WTC11 (cell line): Measurements from ENCODE around the gene VEZT. TPM values are rescaled to one million over a fixed set of nuclear protein-coding genes. Genes with fewer than 3 reads are reported as not detected.
"Not testable (repeated sequence)": the region's sequence is repeated elsewhere in the genome, so short reads cannot be mapped to it uniquely, and the experiment has no call there.

Experiments
- ATAC-seq: fragments of 200-7000 bp; cut with Tn5 transposase; 2 replicates; pipeline ENCODE4 v1.10.0; 2021; ENCODE audit warnings: mild to moderate bottlenecking, moderate library complexity
- CTCF ChIA-PET: fragments of 300-600 bp; sonication (Branson Sonifier 250); formaldehyde crosslinking; loops from one replicate; lab custom pipeline; 2021; ENCODE audit warnings: antibody characterized with exemption; lab: Charles Lee
- POLR2A ChIA-PET: fragments of 350-600 bp; sonication (Branson Sonifier 250); formaldehyde crosslinking; loops from one replicate; lab custom pipeline; 2021; ENCODE audit warnings: antibody characterized with exemption; lab: Charles Lee
- DNase-seq: peaks from one replicate; pipeline ENCODE4 v3.0.0; 2021; ENCODE audit warnings: low spot score
- H3K27ac Mint-ChIP-seq: 2 replicates; pipeline ENCODE4 v1.8.0; 2021; ENCODE audit warnings: mixed read lengths
- H3K27me3 Mint-ChIP-seq: 2 replicates; pipeline ENCODE4 v1.8.0; 2021; ENCODE audit warnings: low read depth, mild to moderate bottlenecking, moderate library complexity, mixed read lengths
- H3K36me3 Mint-ChIP-seq: 2 replicates; pipeline ENCODE4 v1.8.0; 2021; ENCODE audit warnings: mixed read lengths
- H3K4me1 Mint-ChIP-seq: 2 replicates; pipeline ENCODE4 v1.8.0; 2022; ENCODE audit warnings: mixed read lengths
- H3K4me3 Mint-ChIP-seq: 2 replicates; pipeline ENCODE4 v1.8.0; 2021; ENCODE audit warnings: mild to moderate bottlenecking, moderate library complexity, mixed read lengths
- H3K9me3 Mint-ChIP-seq: 2 replicates; pipeline ENCODE4 v1.8.0; 2021; ENCODE audit warnings: mixed read lengths
- ESRRA ChIP-seq: sonication (generic); formaldehyde crosslinking; IDR thresholded peaks from 2 replicates; pipeline ENCODE4 v1.8.1; 2022; ENCODE audit warnings: mild to moderate bottlenecking, missing genetic modification reagents, borderline replicate concordance
- GABPB1 ChIP-seq: sonication (generic); formaldehyde crosslinking; IDR thresholded peaks from 2 replicates; pipeline ENCODE4 v1.8.1; 2023; ENCODE audit warnings: mild to moderate bottlenecking, missing genetic modification reagents
- IRF2 ChIP-seq: sonication (generic); formaldehyde crosslinking; IDR thresholded peaks from 2 replicates; pipeline ENCODE4 v1.8.0; 2022; ENCODE audit warnings: low read depth, missing genetic modification reagents, borderline replicate concordance
- MYBL2 ChIP-seq: sonication (generic); formaldehyde crosslinking; IDR thresholded peaks from 2 replicates; pipeline ENCODE4 v1.8.1; 2023; ENCODE audit warnings: mild to moderate bottlenecking, moderate library complexity, missing genetic modification reagents
- RELA ChIP-seq: sonication (generic); formaldehyde crosslinking; IDR thresholded peaks from 2 replicates; pipeline ENCODE4 v1.8.1; 2022; ENCODE audit warnings: missing genetic modification reagents, mild to moderate bottlenecking, borderline replicate concordance
- TEAD4 ChIP-seq: sonication (generic); formaldehyde crosslinking; IDR thresholded peaks from 2 replicates; pipeline ENCODE4 v1.8.0; 2022; ENCODE audit warnings: mild to moderate bottlenecking, missing genetic modification reagents
- ZBTB21 ChIP-seq: sonication (generic); formaldehyde crosslinking; IDR thresholded peaks from 2 replicates; pipeline ENCODE4 v1.8.1; 2023; ENCODE audit warnings: mild to moderate bottlenecking, missing genetic modification reagents, borderline replicate concordance
- ZNF121 ChIP-seq: sonication (generic); formaldehyde crosslinking; IDR thresholded peaks from 2 replicates; pipeline ENCODE4 v1.8.0; 2023; ENCODE audit warnings: missing genetic modification reagents
- ZNF423 ChIP-seq: fragments of 250-450 bp; sonication (Bioruptor Pico); IDR thresholded peaks from 2 replicates; pipeline ENCODE4 v2.1.2; 2022; ENCODE audit warnings: mild to moderate bottlenecking, moderate library complexity
- total RNA-seq: library from RNA; stranded (reverse); gene quantifications from 3 replicates; pipeline ENCODE4 v1.2.3, GENCODE V29; 2021
- TF ChIP-seq, protein P1 (sequence below): sonication (generic); formaldehyde crosslinking; IDR thresholded peaks from 2 replicates; pipeline ENCODE4 v1.8.0; 2023; ENCODE audit warnings: mild to moderate bottlenecking, missing genetic modification reagents
- TF ChIP-seq, protein P2 (sequence below): fragments of 250-450 bp; sonication (Bioruptor Pico); IDR thresholded peaks from 2 replicates; pipeline ENCODE4 v1.9.0; 2021; ENCODE audit warnings: moderate library complexity, mild to moderate bottlenecking, inconsistent platforms, borderline replicate concordance
- TF ChIP-seq, protein P3 (sequence below): sonication (generic); formaldehyde crosslinking; IDR thresholded peaks from 2 replicates; pipeline ENCODE4 v1.8.1; 2023; ENCODE audit warnings: mild to moderate bottlenecking, missing genetic modification reagents, moderate library complexity
- TF ChIP-seq, protein P4 (sequence below): sonication (generic); formaldehyde crosslinking; IDR thresholded peaks from 2 replicates; pipeline ENCODE4 v1.8.1; 2023; ENCODE audit warnings: mild to moderate bottlenecking, missing genetic modification reagents
- TF ChIP-seq, protein P5 (sequence below): fragments of 250-450 bp; sonication (Bioruptor Pico); IDR thresholded peaks from 2 replicates; pipeline ENCODE4 v2.1.2; 2022; ENCODE audit warnings: mild to moderate bottlenecking, moderate library complexity

The VEZT gene
- total RNA-seq, 1 experiment from 2014 or later, result 54.5 TPM

DNA sequence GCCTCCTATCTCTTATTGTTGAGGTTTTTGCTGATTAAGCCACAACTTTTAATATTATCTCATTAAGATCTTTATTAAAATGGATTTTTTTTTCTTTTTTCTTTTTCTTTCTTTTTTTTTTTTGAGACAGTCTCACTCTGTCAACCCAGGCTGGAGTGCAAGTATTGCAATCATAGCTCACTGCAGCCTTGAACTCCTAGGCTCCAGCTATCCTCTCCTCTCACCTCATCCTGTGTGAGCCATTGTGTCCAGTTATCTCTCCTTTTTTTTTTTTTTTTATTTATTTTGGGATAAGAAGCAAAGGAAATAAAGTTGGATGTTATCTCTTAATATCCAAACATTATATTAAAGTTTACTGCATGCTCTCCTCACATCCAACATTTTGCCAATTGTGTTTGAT lies 12.7 kb downstream of the VEZT start:
- Mint-ChIP-seq H3K9me3 (peaks cover 6% of the 10 kb centered on the region; the same call in 1 of the 2 replicates), H3K4me3 (no peak overlapping the region), H3K27me3 (no peaks in the 10 kb centered on the region), H3K27ac (0 out of 2 replicates have a peak overlapping the region, but pooled peaks have one; percentile 7), H3K36me3 (peaks cover 17% of the 10 kb centered on the region), H3K4me1 (peaks cover 27% of the 10 kb centered on the region)
- TF ChIP-seq TEAD4 (CRISPR knock-in tag), result no peak
- TF ChIP-seq, protein P1, sequence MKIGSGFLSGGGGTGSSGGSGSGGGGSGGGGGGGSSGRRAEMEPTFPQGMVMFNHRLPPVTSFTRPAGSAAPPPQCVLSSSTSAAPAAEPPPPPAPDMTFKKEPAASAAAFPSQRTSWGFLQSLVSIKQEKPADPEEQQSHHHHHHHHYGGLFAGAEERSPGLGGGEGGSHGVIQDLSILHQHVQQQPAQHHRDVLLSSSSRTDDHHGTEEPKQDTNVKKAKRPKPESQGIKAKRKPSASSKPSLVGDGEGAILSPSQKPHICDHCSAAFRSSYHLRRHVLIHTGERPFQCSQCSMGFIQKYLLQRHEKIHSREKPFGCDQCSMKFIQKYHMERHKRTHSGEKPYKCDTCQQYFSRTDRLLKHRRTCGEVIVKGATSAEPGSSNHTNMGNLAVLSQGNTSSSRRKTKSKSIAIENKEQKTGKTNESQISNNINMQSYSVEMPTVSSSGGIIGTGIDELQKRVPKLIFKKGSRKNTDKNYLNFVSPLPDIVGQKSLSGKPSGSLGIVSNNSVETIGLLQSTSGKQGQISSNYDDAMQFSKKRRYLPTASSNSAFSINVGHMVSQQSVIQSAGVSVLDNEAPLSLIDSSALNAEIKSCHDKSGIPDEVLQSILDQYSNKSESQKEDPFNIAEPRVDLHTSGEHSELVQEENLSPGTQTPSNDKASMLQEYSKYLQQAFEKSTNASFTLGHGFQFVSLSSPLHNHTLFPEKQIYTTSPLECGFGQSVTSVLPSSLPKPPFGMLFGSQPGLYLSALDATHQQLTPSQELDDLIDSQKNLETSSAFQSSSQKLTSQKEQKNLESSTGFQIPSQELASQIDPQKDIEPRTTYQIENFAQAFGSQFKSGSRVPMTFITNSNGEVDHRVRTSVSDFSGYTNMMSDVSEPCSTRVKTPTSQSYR, result no peak
- TF ChIP-seq, protein P2, sequence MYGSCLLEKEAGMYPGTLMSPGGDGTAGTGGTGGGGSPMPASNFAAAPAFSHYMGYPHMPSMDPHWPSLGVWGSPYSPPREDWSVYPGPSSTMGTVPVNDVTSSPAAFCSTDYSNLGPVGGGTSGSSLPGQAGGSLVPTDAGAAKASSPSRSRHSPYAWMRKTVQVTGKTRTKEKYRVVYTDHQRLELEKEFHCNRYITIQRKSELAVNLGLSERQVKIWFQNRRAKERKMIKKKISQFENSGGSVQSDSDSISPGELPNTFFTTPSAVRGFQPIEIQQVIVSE (CRISPR knock-in tag), result no peak
- TF ChIP-seq, protein P3, sequence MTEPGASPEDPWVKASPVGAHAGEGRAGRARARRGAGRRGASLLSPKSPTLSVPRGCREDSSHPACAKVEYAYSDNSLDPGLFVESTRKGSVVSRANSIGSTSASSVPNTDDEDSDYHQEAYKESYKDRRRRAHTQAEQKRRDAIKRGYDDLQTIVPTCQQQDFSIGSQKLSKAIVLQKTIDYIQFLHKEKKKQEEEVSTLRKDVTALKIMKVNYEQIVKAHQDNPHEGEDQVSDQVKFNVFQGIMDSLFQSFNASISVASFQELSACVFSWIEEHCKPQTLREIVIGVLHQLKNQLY (CRISPR knock-in tag), result no peak
- no peak for TF ChIP-seq ZNF423 (CRISPR knock-in tag)
- TF ChIP-seq, protein P4, sequence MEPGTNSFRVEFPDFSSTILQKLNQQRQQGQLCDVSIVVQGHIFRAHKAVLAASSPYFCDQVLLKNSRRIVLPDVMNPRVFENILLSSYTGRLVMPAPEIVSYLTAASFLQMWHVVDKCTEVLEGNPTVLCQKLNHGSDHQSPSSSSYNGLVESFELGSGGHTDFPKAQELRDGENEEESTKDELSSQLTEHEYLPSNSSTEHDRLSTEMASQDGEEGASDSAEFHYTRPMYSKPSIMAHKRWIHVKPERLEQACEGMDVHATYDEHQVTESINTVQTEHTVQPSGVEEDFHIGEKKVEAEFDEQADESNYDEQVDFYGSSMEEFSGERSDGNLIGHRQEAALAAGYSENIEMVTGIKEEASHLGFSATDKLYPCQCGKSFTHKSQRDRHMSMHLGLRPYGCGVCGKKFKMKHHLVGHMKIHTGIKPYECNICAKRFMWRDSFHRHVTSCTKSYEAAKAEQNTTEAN (CRISPR knock-in tag), result no peak
- CTCF ChIA-PET, result interaction anchor here (1.9 kb wide), 1 partner anchor 113 kb away, joined by 6 read pairs; no protein-coding TSS in a partner anchor
- ATAC-seq, result no peak
- POLR2A ChIA-PET, result interaction anchor here (1.8 kb wide), 1 partner anchor 13 kb away, joined by 5 read pairs; the partner anchor contains the start of genes FGD6 and VEZT
- DNase-seq, result no peak

DNA sequence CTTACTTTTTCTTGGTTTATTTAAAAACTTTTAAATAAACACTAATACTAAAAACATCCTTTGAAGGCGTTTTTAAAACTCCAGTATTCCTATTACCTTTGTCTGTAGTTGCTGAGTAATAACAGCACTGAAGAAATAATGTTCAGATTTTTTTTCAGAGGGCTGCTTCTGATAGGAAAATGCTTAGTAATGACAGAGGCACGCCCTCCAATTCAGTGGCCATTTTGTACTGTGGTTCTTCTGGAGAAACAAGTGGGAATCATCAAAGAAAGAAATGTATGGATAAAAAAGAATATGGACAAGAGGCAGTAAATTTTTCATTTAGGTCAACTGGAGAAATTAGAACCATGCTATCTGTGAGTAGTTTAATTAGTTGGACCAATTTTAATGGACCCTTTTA lies 13.6 kb downstream of the VEZT start:
- Mint-ChIP-seq H3K36me3 (peaks cover 23% of the 10 kb centered on the region), H3K27me3 (no peaks in the 10 kb centered on the region), H3K27ac (no peak overlapping the region), H3K4me3 (no peak overlapping the region), H3K9me3 (peaks cover 7% of the 10 kb centered on the region; the same call in 1 of the 2 replicates), H3K4me1 (peaks cover 27% of the 10 kb centered on the region)
- ChIA-PET POLR2A (no interaction called here), CTCF (no interaction called here)
- ATAC-seq, result no peak
- TF ChIP-seq MYBL2 (CRISPR knock-in tag) (no peak), ESRRA (CRISPR knock-in tag) (no peak), ZNF121 (CRISPR knock-in tag) (no peak), IRF2 (no peak), ZBTB21 (no peak), GABPB1 (CRISPR knock-in tag) (no peak), RELA (CRISPR knock-in tag) (no peak)
- TF ChIP-seq, protein P5, sequence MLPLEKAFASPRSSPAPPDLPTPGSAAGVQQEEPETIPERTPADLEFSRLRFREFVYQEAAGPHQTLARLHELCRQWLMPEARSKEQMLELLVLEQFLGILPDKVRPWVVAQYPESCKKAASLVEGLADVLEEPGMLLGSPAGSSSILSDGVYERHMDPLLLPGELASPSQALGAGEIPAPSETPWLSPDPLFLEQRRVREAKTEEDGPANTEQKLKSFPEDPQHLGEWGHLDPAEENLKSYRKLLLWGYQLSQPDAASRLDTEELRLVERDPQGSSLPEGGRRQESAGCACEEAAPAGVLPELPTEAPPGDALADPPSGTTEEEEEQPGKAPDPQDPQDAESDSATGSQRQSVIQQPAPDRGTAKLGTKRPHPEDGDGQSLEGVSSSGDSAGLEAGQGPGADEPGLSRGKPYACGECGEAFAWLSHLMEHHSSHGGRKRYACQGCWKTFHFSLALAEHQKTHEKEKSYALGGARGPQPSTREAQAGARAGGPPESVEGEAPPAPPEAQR (CRISPR knock-in tag), result no peak
- DNase-seq, result no peak

DNA sequence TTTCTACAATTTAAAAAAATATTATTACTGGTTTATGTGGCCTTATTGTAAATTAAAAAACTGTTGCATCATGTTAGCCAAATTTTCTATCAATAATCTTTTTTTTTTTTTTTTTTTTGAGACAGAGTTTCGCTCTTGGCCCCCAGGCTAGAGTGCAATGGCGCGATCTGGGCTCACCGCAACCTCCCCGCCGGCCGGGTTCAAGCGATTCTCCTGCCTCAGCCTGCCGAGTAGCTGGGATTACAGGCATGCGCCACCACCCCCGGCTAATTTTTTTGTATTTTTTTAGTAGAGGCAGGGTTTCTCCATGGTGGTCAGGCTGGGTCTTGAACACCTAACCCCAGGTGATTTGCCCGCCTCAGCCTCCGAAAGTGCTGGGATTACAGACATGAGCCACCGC lies 16.6 kb downstream of the VEZT start:
- H3K4me3 Mint-ChIP-seq, POLR2A ChIA-PET, CTCF ChIA-PET, H3K27ac Mint-ChIP-seq, H3K27me3 Mint-ChIP-seq, ATAC-seq, DNase-seq: not testable (repeated sequence)
- Mint-ChIP-seq H3K36me3 (peaks cover 35% of the 10 kb centered on the region), H3K4me1 (peaks cover 16% of the 10 kb centered on the region), H3K9me3 (peaks cover 10% of the 10 kb centered on the region; the same call in 1 of the 2 replicates)

DNA sequence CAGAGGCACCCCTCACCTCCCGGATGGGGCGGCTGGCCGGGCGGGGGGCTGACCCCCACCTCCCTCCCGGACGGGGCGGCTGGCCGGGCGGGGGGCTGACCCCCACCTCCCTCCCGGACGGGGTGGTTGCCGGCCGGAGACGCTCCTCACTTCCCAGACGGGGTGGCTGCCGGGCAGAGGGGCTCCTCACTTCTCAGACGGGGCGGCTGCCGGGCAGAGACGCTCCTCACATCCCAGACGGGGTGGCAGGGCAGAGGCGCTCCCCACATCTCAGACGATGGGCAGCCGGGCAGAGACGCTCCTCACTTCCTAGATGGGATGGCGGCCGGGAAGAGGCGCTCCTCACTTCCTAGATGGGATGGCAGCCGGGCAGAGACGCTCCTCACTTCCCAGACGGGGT lies 18.0 kb downstream of the VEZT start:
- POLR2A ChIA-PET, H3K4me1 Mint-ChIP-seq, H3K27ac Mint-ChIP-seq, CTCF ChIA-PET, H3K27me3 Mint-ChIP-seq, H3K4me3 Mint-ChIP-seq, ATAC-seq, DNase-seq: not testable (repeated sequence)
- Mint-ChIP-seq H3K9me3 (peaks cover 10% of the 10 kb centered on the region; the same call in 1 of the 2 replicates), H3K36me3 (peaks cover 35% of the 10 kb centered on the region)
